DOHH2 (cell line): ENCODE data around the gene HHLA2.

Source experiments
- CTCF ChIP-seq: fragments of 200-600 bp; sonication (generic); IDR thresholded peaks from one replicate; pipeline ENCODE4 v1.5.1; 2014; ENCODE audit warnings: antibody characterized with exemption, mild to moderate bottlenecking, low read depth, low read length; ENCODE audit not compliant: poor library complexity, severe bottlenecking
- EZH2phosphoT487 ChIP-seq: fragments of 200-600 bp; sonication (generic); IDR thresholded peaks from 2 replicates; pipeline ENCODE4 v1.6.1; 2017; ENCODE audit warnings: borderline replicate concordance, mild to moderate bottlenecking, antibody characterized with exemption, low read length, moderate library complexity, mixed read lengths

- TF ChIP-seq CTCF (no peak), EZH2phosphoT487 (no peak)
These were observed 33.2 kb downstream of the HHLA2 start for GRCh38 chr3:108329508-108329907.
